HG03103 (cell line): ENCODE measurements around the gene SLC7A14.

Source experiments
- ATAC-seq: cut with Tn5 transposase; IDR thresholded peaks from one replicate; pipeline ENCODE4 v1.9.1; 2021; ENCODE audit warnings: low read depth; ENCODE audit not compliant: unreplicated experiment

Gene SLC7A14

GRCh38 chr3:170500995-170501394 is 84.9 kb downstream of the SLC7A14 start:
- ATAC-seq: no peak

GRCh38 chr3:170500462-170500861 is 85.4 kb downstream of the SLC7A14 start:
- ATAC-seq: no peak

GRCh38 chr3:170499562-170500156 is 86.2 kb downstream of the SLC7A14 start:
- ATAC-seq: no peak

GRCh38 chr3:170497207-170498095 is 88.4 kb downstream of the SLC7A14 start:
- ATAC-seq: no peak

GRCh38 chr3:170496868-170497140 is 89.1 kb downstream of the SLC7A14 start:
- ATAC-seq: no peak

- no peak for ATAC-seq
These were observed 89.6 kb downstream of the SLC7A14 start for GRCh38 chr3:170496026-170496867.

DNA sequence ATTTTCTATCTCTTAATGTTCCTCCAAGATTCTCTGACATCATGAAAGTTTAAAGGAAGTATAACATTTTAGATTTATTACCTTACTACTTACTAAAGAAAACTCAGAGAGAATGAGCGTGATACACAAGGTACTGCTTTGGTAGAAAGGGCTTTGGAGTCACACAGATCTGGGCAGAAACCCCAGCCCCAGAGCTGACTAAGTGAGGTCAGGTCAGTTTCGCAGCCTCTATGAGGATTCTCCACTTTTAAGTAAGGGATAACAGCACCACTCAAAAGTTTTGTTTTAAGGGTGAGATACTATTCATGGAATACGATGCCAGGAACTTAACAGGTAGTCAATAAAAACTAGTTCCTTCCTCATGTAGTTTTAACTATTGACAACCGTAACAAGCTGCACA is 91.1 kb downstream of the SLC7A14 start:
- no peak for ATAC-seq

- no peak for ATAC-seq
These were observed 92.1 kb downstream of the SLC7A14 start for GRCh38 chr3:170493712-170494182.

- no peak for ATAC-seq
These were observed 94.0 kb downstream of the SLC7A14 start for GRCh38 chr3:170491901-170492300.

DNA sequence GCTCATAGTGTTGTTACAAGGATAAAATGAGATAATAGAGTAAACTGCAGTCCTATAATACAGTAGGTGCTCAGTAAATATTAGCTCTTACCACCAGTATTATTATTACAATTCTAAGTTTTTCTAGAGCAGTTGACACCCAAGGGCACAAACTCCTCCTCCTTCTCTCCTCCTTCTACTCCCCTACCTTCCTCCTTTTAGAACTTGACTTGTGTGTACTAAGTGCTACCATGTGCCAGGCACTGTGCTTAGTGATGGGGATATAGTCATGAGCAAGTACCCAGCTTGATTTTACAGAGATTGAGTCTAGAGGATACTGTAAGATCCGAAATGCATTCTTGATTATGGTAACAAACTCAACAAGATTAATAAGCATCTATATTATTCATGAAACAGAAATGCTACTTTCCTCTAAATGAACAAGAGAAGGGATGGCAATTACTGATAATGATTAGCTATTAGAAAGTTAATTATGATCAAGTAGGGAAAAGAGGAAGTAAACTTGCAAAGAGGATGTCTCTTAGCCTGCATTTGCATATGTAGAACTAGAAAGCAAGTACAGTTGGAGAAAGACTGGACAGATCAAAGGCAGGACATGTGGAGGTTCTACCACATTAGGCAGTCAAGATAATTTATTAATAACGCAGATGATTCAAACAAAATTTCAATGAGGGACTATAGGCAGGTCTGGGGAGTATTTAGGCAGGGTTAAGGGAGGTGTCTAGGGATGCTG is 94.9 kb downstream of the SLC7A14 start:
- no peak for ATAC-seq

- no peak for ATAC-seq
These were observed 97.1 kb downstream of the SLC7A14 start for GRCh38 chr3:170488802-170489201.

DNA sequence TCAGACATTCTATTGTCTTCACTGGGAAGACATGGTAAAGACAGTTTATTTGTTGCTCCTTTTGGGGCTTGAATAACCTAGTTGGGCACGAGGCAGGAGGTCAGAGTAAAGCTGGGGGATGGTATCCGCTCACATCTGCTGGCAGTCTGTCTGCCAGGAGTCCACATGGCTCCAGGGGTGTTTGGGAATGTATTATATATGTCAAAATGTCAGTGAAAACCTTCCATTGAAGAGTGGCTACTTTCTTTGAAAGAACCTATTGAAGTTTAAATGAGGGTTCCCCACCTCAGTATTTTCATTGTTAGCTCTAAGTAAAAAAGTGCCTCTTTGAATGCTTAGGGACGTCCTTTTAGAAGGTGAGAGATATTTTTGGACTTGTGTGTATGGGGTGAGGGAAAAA is 98.8 kb downstream of the SLC7A14 start:
- no peak for ATAC-seq

DNA sequence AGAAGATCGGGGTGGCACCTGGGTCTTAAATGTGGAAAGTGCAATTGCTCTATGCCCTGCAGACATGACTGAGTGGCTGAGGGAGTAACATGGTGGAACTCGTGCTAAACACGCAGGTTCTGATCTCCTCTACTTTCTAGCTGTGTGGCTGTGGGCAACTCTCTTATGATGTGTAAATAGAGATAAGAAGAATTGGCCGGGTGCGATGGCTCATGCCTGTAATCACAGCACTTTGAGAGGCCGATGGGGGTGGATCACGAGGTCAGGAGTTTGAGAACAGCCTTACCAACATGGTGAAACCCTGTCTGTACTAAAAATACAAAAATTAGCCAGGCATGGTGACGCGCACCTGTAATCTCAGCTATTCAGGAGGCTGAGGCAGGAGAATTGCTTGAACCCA is 99.5 kb downstream of the SLC7A14 start:
- no peak for ATAC-seq

- no peak for ATAC-seq
These were observed 100.2 kb downstream of the SLC7A14 start for GRCh38 chr3:170485696-170486095.

- no peak for ATAC-seq
These were observed 100.6 kb downstream of the SLC7A14 start for GRCh38 chr3:170485294-170485693.

DNA sequence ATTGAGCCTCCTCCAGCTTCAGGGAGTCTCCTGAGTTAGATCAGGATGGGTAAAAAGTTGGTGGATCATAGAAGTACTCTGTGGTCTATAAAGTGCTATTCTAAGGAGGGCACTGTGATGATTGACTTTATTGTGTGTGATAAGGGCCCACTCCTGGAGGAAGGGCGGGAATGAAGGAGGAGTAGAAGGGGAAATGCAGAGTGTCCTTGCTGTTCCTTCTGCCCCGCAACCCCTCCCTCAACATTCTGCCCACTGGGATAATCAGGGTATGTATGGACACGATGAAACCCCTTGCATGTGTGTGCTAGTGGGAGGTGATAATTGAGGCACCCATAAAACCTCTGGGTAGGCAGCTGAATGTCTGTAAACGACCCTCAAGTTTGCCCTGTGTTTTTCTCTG is 101.0 kb downstream of the SLC7A14 start:
- ATAC-seq: no peak

DNA sequence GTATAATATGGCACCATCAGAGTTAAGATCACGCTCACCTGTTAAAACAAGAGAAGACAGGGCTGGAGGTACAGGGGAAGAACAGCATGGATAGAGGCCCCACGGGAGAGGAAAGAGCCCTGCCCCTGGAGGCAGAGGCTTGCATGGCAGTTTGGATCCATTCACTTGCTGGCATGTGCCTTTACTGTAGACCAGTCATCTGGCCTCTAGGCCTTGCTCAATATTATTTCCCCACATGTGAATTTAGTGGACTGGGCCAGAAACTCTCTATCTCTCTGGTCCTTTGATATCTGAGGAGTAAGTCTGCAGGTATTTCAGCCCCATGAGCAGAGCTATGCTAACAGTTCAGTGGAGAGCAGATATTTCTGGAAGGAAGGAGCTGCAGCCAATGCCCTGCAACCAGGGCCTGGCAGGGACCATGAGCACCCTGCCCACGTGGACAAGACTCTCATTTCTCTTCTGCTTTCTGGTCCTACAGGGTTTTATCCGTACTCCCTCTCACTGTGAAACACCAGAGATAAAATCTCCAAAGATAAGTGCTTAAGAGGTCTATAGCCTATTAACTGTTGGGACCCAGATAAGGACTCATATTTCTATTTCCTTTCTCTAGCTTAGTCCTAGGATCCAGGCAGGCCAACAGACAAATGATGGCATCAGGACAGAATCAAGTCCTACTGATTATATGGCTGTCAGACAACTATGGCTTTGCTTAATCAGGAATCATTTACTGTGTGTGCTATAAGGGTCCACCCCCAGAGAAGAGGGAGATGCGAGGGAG is 102.2 kb downstream of the SLC7A14 start:
- ATAC-seq: no peak

GRCh38 chr3:170482199-170482598 is 103.7 kb downstream of the SLC7A14 start:
- no peak for ATAC-seq

- ATAC-seq: no peak
These were observed 105.8 kb downstream of the SLC7A14 start for GRCh38 chr3:170480111-170480510.

- no peak for ATAC-seq
These were observed 108.5 kb downstream of the SLC7A14 start for GRCh38 chr3:170477395-170477794.
